ENCODE data around the gene PLA2G2C. TPM values are rescaled to one million over a fixed set of nuclear protein-coding genes. Genes with fewer than 3 reads are reported as not detected.
A peak's percentile ranks its signal among the peaks of the same experiment; 100 is the strongest.

The PLA2G2C gene
- total and polyA plus RNA-seq, 7 donors = not detected

GRCh38 chr1:20126806-20127440 is 59.4 kb downstream of the PLA2G2C start:
- Histone ChIP-seq H3K4me1 (no peaks in the 10 kb centered on the region), H3K27me3 (ENCODE audit: insufficient read depth in 3 of 3, low read length in 2 of 3) (peaks cover 0 to 18% (median 3%) of the 10 kb centered on the region in 3 donors), H3K9me3 (no peaks in the 10 kb centered on the region), H3K27ac (no peak overlapping the region), H3K4me3 (no peak overlapping the region), H3K36me3 (ENCODE audit: insufficient read depth in 1 of 2, low read depth in 1 of 2) (no peaks in the 10 kb centered on the region)
- 89 to 96% (median 90%) methylated on average over 10 of the region's 10 CpGs for WGBS, 3 donors
- intact Hi-C loops (cut with DNase I) = no loop called here
- no peak for TF ChIP-seq CTCF (IDR thresholded peaks at IDR 0.05)
- DNase-seq (no peak), ATAC-seq (no peak)

GRCh38 chr1:20126041-20126805 is 60.1 kb downstream of the PLA2G2C start:
- TF ChIP-seq CTCF (IDR thresholded peaks at IDR 0.05) = no peak
- no peak for ATAC-seq
- Histone ChIP-seq H3K27ac (no peak overlapping the region), H3K27me3 (ENCODE audit: insufficient read depth in 3 of 3, low read length in 2 of 3) (peaks cover 0 to 18% (median 3%) of the 10 kb centered on the region in 3 donors), H3K4me3 (no peak overlapping the region), H3K4me1 (no peaks in the 10 kb centered on the region), H3K36me3 (ENCODE audit: insufficient read depth in 1 of 2, low read depth in 1 of 2) (no peaks in the 10 kb centered on the region), H3K9me3 (no peaks in the 10 kb centered on the region)
- intact Hi-C loops (cut with DNase I) = no loop called here
- 63 to 69% (median 64%) methylated on average over 9 of the region's 9 CpGs for WGBS, 3 donors
- DNase-seq = no peak

- Histone ChIP-seq H3K27me3 (ENCODE audit: insufficient read depth in 3 of 3, low read length in 2 of 3) (peaks cover 0 to 18% (median 3%) of the 10 kb centered on the region in 3 donors), H3K4me3 (no peak overlapping the region), H3K9me3 (no peaks in the 10 kb centered on the region), H3K27ac (no peak overlapping the region), H3K36me3 (ENCODE audit: insufficient read depth in 1 of 2, low read depth in 1 of 2) (no peaks in the 10 kb centered on the region), H3K4me1 (no peaks in the 10 kb centered on the region)
- DNase-seq (no peak), ATAC-seq (no peak)
- intact Hi-C loops (cut with DNase I) = no loop called here
- TF ChIP-seq CTCF (IDR thresholded peaks at IDR 0.05) = no peak
- WGBS, 3 donors = 50 to 60% (median 52%) methylated on average over 10 of the region's 10 CpGs
Measured at GRCh38 chr1:20125100-20125499, 61.2 kb downstream of the PLA2G2C start.

- DNase-seq = no peak
- intact Hi-C loops (cut with DNase I) = no loop called here
- TF ChIP-seq CTCF (IDR thresholded peaks at IDR 0.05) = no peak
- H3K9me3 ChIP-seq = no peaks in the 10 kb centered on the region
- no peak overlapping the region for H3K27ac ChIP-seq
- H3K27me3 ChIP-seq (ENCODE audit: insufficient read depth in 3 of 3, low read length in 2 of 3) = peaks cover 0 to 18% (median 3%) of the 10 kb centered on the region in 3 donors
- no peaks in the 10 kb centered on the region for H3K36me3 ChIP-seq (ENCODE audit: insufficient read depth in 1 of 2, low read depth in 1 of 2)
- no peak overlapping the region for H3K4me3 ChIP-seq
- no peaks in the 10 kb centered on the region for H3K4me1 ChIP-seq
- ATAC-seq = peak; percentile 61 to 88 (median 75)
- WGBS, 3 donors = 23 to 61% (median 28%) methylated on average over 7 of the region's 7 CpGs
Measured at GRCh38 chr1:20124456-20125057, 61.8 kb downstream of the PLA2G2C start.
